GM20000 (cell line): ENCODE data around the gene ARHGEF6.

Source experiments
- DNase-seq: peaks from one replicate; pipeline ENCODE4 v3.0.0; 2012; ENCODE audit warnings: low spot score
- TF ChIP-seq, protein P1 (sequence below): IDR thresholded peaks from 2 replicates; pipeline ENCODE4 v1.5.1; 2012; ENCODE audit warnings: mild to moderate bottlenecking, control low read depth; ENCODE audit errors: extremely low read depth, missing control alignments

Gene ARHGEF6

DNA sequence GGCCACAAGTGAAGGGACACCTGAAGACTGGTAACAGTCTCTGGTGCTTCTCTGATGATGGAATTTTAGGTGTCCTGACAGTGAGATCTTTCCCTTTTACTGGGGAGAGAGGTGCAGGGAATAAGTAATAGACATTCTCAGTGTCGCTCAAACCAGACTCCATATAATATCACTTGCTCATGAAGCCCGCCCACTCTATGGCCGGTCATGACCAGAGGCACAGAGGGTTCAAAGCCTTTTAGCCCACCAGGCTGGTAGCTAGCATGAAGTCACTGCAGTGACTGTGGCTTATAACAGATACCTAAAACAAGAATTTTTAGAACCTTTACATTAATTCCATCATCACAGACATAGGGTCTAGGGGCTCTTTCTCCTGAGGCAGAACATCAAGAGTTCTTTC lies 129.9 kb downstream of the ARHGEF6 start:
- TF ChIP-seq, protein P1, sequence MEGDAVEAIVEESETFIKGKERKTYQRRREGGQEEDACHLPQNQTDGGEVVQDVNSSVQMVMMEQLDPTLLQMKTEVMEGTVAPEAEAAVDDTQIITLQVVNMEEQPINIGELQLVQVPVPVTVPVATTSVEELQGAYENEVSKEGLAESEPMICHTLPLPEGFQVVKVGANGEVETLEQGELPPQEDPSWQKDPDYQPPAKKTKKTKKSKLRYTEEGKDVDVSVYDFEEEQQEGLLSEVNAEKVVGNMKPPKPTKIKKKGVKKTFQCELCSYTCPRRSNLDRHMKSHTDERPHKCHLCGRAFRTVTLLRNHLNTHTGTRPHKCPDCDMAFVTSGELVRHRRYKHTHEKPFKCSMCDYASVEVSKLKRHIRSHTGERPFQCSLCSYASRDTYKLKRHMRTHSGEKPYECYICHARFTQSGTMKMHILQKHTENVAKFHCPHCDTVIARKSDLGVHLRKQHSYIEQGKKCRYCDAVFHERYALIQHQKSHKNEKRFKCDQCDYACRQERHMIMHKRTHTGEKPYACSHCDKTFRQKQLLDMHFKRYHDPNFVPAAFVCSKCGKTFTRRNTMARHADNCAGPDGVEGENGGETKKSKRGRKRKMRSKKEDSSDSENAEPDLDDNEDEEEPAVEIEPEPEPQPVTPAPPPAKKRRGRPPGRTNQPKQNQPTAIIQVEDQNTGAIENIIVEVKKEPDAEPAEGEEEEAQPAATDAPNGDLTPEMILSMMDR: no peak
- no peak for DNase-seq

DNA sequence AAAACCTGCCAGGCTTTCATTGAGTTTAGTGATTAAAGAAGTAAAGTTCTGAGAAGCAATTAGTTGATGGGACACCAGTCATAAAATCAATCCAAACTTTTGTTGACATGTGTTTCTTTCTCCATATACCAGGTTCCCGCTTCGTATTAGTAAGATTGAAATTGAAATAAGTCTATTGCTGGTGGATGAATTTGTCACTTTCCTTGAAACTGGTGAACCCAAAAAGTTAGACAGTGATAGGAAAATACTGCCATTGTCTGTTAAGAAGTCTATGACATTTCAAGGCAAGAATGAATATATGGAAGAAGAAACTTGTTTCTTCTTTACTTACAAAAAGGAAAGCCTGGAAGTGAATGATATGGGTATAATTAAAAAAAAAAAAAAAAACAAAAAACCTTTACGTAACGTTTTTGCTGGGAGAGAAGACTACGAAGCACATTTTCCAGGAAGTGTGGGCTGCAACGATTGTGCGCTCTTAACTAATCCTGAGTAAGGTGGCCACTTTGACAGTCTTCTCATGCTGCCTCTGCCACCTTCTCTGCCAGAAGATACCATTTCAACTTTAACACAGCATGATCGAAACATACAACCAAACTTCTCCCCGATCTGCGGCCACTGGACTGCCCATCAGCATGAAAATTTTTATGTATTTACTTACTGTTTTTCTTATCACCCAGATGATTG lies 132.9 kb downstream of the ARHGEF6 start, which contains the start of gene CD40LG:
Gene CD40LG, plus strand, starts transcription at position 482 of the 684 bp plus-strand sequence. Its CDS starts 91 bp downstream, at position 573.
- DNase-seq: no peak
- TF ChIP-seq, protein P1: no peak

DNA sequence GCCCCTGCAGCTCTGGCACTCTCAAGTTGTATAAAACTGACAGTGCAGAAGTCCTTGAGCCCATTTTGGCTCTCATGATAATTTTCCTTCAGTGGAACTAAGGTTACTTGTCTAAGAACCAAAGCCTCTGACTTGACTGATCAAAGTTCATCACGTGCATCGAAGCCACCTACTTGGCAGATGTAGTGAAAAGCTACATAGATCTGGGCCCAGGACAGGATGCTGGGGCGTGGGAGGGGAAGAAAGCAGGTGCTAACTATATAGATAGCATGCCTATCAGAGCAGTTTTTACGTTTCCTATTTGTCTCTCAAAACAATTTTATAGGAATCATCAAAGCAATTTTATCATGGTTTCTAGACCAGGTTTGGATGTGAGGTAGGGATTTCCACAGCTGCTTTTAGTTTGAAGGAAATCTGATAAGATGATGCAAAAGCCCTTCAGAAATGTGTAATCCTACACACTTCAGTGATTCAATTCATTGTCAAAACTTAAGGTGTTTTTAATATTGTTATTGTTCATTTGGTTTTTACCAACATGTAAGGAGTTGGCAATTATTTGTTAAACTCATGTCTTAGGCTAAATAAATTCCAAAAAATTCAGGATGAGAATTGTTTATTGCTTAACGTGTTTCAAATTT lies 134.0 kb downstream of the ARHGEF6 start:
- TF ChIP-seq, protein P1: no peak

DNA sequence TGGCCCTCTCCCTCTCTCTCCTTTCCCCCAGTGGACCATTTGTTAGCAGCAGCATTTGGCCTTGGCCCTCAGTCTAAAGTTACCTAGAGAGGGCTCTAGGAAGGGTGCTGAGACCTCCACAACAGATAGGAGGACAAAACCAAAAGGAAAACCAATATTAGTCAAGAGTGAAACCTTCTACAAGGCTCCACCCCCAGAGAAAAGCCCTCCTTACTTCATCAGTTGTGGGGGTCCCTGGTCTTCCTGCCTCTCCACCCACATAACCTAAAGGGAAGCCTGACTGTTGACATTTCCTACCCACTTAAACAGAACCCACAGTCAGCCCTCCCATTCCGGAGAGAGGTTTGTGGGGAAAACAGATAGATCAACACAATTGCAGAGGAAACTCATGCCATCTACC lies 137.5 kb downstream of the ARHGEF6 start:
- TF ChIP-seq, protein P1: no peak
- peak; percentile 9 for DNase-seq

More for the DNA sequence above, 134.0 kb downstream of the ARHGEF6 start:
- no peak for DNase-seq

DNA sequence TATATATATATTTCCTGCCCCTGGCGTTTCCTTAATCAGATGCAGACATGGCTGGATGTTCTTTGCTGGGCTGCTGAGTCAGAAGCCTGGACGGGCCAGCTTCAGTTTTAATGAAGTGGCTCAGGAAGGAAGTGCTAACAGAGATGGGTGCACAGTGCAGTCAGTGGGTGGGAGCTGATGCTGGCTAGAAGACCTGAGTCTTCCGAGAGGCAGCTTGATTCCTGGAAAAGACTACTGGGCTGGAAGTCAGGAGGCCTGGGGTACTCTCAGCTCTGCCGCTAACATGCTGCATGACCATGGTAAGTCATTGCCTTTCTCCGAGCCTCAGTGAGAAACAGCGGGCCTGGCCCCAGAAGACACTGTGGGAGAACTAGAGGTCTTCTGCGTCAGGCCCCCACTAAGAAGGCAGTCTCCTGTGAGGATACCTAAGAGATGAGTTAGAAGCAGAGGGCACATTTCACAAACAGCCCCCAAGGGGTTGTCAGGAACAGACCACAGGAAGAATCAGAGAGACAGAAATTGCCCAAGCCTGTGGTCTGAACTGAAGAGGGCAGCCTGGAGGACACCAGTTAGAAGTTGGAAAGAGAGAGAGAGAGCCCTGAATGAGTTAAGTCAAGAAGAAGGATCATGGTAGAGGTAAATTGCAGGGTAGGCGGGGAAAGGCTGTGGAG lies 141.1 kb downstream of the ARHGEF6 start:
- no peak for DNase-seq
- TF ChIP-seq, protein P1: no peak

DNA sequence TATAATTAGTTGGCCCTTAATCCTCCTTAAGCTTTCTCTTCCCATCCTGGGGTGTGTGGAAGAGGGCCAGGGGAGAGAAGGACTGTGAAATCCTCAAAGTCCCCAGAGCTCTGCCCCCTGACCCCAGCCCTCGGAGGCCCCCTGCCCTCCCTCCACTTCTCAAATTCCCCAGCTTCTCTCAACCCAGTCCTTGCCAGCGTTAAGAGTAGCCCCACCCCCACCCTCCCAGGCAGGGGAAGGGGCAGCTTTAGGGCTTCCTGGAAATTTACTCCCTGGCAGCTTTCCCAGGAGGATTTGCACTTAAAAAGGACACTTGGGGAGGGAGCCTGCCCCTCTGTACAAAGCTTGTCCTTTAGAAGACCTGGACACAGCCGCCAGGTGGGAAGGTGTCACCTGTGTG lies 144.6 kb downstream of the ARHGEF6 start:
- DNase-seq: no peak
- TF ChIP-seq, protein P1: no peak

DNA sequence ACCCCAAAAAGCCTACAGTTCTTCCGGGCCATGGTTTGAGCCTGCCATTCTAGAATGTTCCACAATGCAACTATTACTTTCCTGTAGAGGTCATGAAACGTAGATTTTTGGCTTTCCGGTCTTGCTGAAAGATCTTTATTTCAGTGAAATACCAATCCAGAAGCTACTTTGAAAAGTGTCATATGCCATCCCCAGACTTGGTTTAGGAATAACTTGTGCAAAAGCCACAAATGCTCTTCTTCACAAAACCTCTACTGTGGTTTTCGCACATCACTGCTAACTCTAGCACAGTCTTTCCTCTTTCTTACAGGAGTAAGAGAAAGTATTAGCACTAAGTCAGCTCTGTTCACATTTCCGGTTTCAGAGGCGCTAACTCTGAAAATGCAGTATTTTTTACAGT lies 145.5 kb downstream of the ARHGEF6 start:
- TF ChIP-seq, protein P1: no peak
- DNase-seq: peak; percentile 6
